Natural killer cell (primary cell): ENCODE data around the gene ARPP21. TPM values are rescaled to one million over a fixed set of nuclear protein-coding genes. Genes with fewer than 3 reads are reported as not detected.

Source experiments
- ATAC-seq, 3 donors: fragments of 150-1000 bp in 2 of 3; fragments of 200-7000 bp in 1 of 3; cut with Tn5 transposase; 1 replicate in 1 of 3; 2 replicates in 2 of 3; pipeline ENCODE4 v1.10.0; 2021; ENCODE audit warnings: mild to moderate bottlenecking in 2 of 3, moderate library complexity in 2 of 3
- DNase-seq, 2 donors: peaks; one replicate each; pipeline versions ENCODE4 v3.0.0 to v3.0.0-alpha.2; 2013 to 2021; ENCODE audit warnings: mixed read lengths in 1 of 2
- H3K27ac ChIP-seq: one replicate; pipeline ENCODE4 v1.5.1; 2013; ENCODE audit warnings: mild to moderate bottlenecking, low read length
- H3K27me3 ChIP-seq: one replicate; pipeline ENCODE4 v1.6.1; 2013; ENCODE audit warnings: low read length; ENCODE audit not compliant: control insufficient read depth, insufficient read depth
- H3K36me3 ChIP-seq: one replicate; pipeline ENCODE4 v1.6.1; 2013; ENCODE audit warnings: low read length; ENCODE audit not compliant: control insufficient read depth, insufficient read depth
- H3K4me1 ChIP-seq: one replicate; pipeline ENCODE4 v1.6.1; 2013; ENCODE audit warnings: low read length; ENCODE audit not compliant: control insufficient read depth, insufficient read depth
- H3K4me3 ChIP-seq: one replicate; pipeline ENCODE4 v1.5.1; 2013; ENCODE audit warnings: low read length
- H3K9me3 ChIP-seq: one replicate; pipeline ENCODE4 v1.6.1; 2013; ENCODE audit warnings: low read length; ENCODE audit not compliant: control insufficient read depth, insufficient read depth
- H3K27ac Mint-ChIP-seq, 2 donors: one replicate each; pipeline ENCODE4 v1.8.0; 2022; ENCODE audit warnings: mild to moderate bottlenecking in 2 of 2, mixed read lengths in 2 of 2, moderate library complexity in 1 of 2
- H3K27me3 Mint-ChIP-seq, 2 donors: one replicate each; pipeline ENCODE4 v1.8.0; 2022; ENCODE audit warnings: low read depth in 2 of 2, mixed read lengths in 2 of 2
- H3K36me3 Mint-ChIP-seq: one replicate; pipeline ENCODE4 v1.8.0; 2022; ENCODE audit warnings: mixed read lengths
- H3K4me1 Mint-ChIP-seq, 2 donors: one replicate each; pipeline ENCODE4 v1.8.0; 2022; ENCODE audit warnings: mixed read lengths in 2 of 2
- H3K4me3 Mint-ChIP-seq: one replicate; pipeline ENCODE4 v1.8.0; 2022; ENCODE audit warnings: mild to moderate bottlenecking, moderate library complexity, mixed read lengths
- H3K9me3 Mint-ChIP-seq, 2 donors: one replicate each; pipeline ENCODE4 v1.8.0; 2022; ENCODE audit warnings: mixed read lengths in 2 of 2
- WGBS: methylation state at CpG from one replicate; pipeline ENCODE4 v1.1.7; 2013; ENCODE audit warnings: missing lambda C conversion rate; ENCODE audit not compliant: insufficient coverage; 5-methylcytosine and 5-hydroxymethylcytosine counted together
- intact Hi-C: fragments of 100-400 bp; cut with micrococcal nuclease; formaldehyde crosslinking; loops from one replicate; pipeline ENCODE4 v1.14.2; 2022
- total RNA-seq, 4 donors: library from RNA; stranded (reverse); fragments of 120-200 nt in 1 of 4; gene quantifications; one replicate each; pipeline versions ENCODE4 v1.2.3 to v1.2.4, GENCODE V29; 2013 to 2022
- TF ChIP-seq, protein P1 (sequence below): fragments of 200-600 bp; IDR thresholded peaks from one replicate; pipeline ENCODE4 v1.8.0; 2022; ENCODE audit warnings: antibody characterized with exemption

Gene ARPP21
- total RNA-seq, 3 donors from 2014 or later (not counting 1 experiment from before 2014, with no cell fraction given), result not detected

DNA sequence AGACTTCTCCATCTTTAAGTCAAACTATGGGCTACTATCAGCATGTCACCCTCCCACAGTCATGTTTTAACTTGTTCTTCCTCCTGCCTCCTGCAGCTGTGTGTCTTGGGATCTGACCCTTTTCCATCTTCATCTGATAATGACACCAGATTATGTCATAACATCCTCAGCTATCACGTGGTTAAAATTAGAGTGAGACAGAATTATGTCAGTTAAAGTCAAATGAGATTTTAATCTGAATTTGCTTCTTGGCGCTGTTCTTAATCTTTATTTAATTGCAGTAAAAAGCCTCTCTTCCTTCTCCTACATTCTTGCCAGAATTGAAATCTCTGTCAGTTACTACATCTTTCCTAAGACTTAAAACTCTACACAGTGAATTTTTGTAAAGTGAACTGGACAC, 107.2 kb downstream of the ARPP21 start:
- no peak overlapping the region for H3K27ac ChIP-seq
- no peaks in the 10 kb centered on the region for H3K27me3 Mint-ChIP-seq
- H3K36me3 ChIP-seq, result no peaks in the 10 kb centered on the region
- no peaks in the 10 kb centered on the region for H3K36me3 Mint-ChIP-seq
- intact Hi-C loops, result no loop called here
- no peaks in the 10 kb centered on the region for H3K4me1 Mint-ChIP-seq
- no peaks in the 10 kb centered on the region for H3K9me3 ChIP-seq
- no peaks in the 10 kb centered on the region for H3K27me3 ChIP-seq
- H3K4me3 ChIP-seq, result no peak overlapping the region
- TF ChIP-seq, protein P1, sequence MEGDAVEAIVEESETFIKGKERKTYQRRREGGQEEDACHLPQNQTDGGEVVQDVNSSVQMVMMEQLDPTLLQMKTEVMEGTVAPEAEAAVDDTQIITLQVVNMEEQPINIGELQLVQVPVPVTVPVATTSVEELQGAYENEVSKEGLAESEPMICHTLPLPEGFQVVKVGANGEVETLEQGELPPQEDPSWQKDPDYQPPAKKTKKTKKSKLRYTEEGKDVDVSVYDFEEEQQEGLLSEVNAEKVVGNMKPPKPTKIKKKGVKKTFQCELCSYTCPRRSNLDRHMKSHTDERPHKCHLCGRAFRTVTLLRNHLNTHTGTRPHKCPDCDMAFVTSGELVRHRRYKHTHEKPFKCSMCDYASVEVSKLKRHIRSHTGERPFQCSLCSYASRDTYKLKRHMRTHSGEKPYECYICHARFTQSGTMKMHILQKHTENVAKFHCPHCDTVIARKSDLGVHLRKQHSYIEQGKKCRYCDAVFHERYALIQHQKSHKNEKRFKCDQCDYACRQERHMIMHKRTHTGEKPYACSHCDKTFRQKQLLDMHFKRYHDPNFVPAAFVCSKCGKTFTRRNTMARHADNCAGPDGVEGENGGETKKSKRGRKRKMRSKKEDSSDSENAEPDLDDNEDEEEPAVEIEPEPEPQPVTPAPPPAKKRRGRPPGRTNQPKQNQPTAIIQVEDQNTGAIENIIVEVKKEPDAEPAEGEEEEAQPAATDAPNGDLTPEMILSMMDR, result no peak
- no peaks in the 10 kb centered on the region for H3K4me1 ChIP-seq
- H3K27ac Mint-ChIP-seq, result no peak overlapping the region
- H3K9me3 Mint-ChIP-seq, result peaks cover 10 to 12% of the 10 kb centered on the region in 2 donors
- DNase-seq, result no peak
- H3K4me3 Mint-ChIP-seq, result no peak overlapping the region
- no CpG with 5 or more reads among the region's 2 CpGs for WGBS
- no peak for ATAC-seq

DNA sequence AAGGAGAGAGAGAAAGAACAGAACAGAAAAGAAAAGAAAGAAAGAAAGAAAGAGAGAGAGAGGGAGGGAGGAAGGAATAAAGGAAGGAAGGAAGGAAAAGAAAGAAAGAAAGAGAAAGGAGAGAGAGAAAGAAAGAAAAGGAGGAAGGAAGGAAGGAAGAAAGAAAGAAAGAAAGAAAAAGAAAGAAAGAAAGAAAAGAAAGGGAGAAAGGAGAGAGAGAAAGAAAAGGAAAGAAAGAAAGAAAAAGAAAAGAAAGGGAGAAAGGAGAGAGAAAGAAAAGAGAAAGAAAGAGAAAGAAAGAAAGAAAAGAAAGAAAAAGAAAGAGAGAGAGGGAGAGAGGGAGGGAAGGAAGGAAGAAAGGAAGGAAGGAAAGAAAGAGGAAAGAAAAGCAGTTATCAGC, 108.8 kb downstream of the ARPP21 start:
- TF ChIP-seq, protein P1, result no peak
- no peaks in the 10 kb centered on the region for H3K27me3 ChIP-seq
- intact Hi-C loops, result no loop called here
- no peak overlapping the region for H3K27ac ChIP-seq
- no peaks in the 10 kb centered on the region for H3K4me1 ChIP-seq
- H3K27ac Mint-ChIP-seq, result no peak overlapping the region
- H3K27me3 Mint-ChIP-seq, result no peaks in the 10 kb centered on the region
- no peak overlapping the region for H3K4me3 ChIP-seq
- ATAC-seq (no peak), DNase-seq (no peak)
- no peaks in the 10 kb centered on the region for H3K4me1 Mint-ChIP-seq
- peaks cover 12 to 13% of the 10 kb centered on the region in 2 donors for H3K9me3 Mint-ChIP-seq
- no peaks in the 10 kb centered on the region for H3K36me3 Mint-ChIP-seq
- H3K9me3 ChIP-seq, result no peaks in the 10 kb centered on the region
- H3K36me3 ChIP-seq, result no peaks in the 10 kb centered on the region
- no peak overlapping the region for H3K4me3 Mint-ChIP-seq

DNA sequence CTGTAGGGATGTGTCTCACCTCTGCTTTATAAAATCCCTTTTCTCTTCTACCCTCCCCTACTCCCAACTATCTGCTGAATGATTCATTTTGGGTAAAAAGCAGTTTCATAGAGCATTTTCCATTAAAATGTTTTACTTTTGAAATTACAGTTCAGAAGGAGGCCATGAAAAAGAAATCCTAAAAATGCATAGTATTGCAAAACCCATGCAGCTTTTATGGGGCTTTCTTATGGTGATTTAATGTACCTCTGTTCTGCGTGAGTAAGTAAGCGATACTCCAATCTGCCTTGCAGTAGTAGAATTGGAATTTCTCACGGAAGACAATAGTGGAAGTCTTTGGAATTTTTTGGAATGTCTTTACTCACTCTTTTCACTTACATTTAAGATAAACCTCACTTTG, 111.9 kb downstream of the ARPP21 start:
- no peak overlapping the region for H3K27ac Mint-ChIP-seq
- WGBS, result 83% methylated on average over 2 of the region's 3 CpGs
- Histone ChIP-seq H3K4me1 (no peaks in the 10 kb centered on the region), H3K27me3 (no peaks in the 10 kb centered on the region), H3K27ac (no peak overlapping the region), H3K9me3 (no peaks in the 10 kb centered on the region), H3K36me3 (no peaks in the 10 kb centered on the region), H3K4me3 (no peak overlapping the region)
- no peaks in the 10 kb centered on the region for H3K27me3 Mint-ChIP-seq
- TF ChIP-seq, protein P1, result no peak
- no peak overlapping the region for H3K4me3 Mint-ChIP-seq
- H3K4me1 Mint-ChIP-seq, result no peaks in the 10 kb centered on the region
- H3K36me3 Mint-ChIP-seq, result no peaks in the 10 kb centered on the region
- intact Hi-C loops, result no loop called here
- peaks cover 12 to 19% of the 10 kb centered on the region in 2 donors for H3K9me3 Mint-ChIP-seq
- ATAC-seq (no peak), DNase-seq (no peak)

DNA sequence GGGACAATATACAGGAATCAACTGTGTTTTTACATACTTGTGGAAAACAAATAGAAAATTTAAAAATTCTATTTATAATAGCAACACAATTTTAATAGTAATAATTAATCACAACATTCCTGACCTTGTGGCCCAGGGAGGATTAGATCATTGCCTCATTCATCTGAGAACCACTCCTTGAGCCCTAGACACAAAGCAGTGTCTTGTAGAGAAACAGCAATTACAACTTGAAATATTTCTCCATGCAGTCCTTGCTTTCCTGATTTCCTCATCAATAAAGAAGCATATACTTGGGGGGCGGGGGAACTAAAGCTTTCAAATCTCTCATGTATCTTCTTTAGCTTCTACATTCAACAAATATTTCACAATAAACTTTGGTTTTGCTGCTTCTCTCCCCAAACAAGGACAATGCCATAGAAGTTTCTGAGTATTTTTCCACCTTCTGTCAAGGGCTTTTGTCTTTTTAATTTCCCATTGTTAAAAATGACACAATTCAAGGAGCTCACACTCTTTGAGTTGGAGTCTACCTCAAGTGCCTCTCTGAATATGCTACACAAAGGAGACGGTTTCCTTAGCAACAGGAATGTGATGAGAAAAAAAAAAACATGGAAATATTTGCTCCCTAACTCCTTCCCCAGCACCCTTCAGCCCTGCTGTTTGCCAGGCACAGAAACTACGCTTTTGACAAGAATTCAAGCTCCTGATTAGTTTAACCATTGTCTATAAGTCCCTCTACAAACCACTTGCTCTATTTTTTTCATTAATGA, 118.8 kb downstream of the ARPP21 start:
- Histone ChIP-seq H3K27me3 (no peaks in the 10 kb centered on the region), H3K4me1 (no peaks in the 10 kb centered on the region), H3K36me3 (no peaks in the 10 kb centered on the region), H3K4me3 (no peak overlapping the region), H3K27ac (no peak overlapping the region), H3K9me3 (no peaks in the 10 kb centered on the region)
- Mint-ChIP-seq H3K27ac (no peak overlapping the region), H3K4me3 (no peak overlapping the region), H3K9me3 (peaks cover 9 to 11% of the 10 kb centered on the region in 2 donors), H3K36me3 (no peaks in the 10 kb centered on the region), H3K4me1 (no peaks in the 10 kb centered on the region), H3K27me3 (no peaks in the 10 kb centered on the region)
- TF ChIP-seq, protein P1, result no peak
- 82% methylated on average over 2 of the region's 3 CpGs for WGBS
- intact Hi-C loops, result no loop called here
- DNase-seq, result no peak
- no peak for ATAC-seq
